MM.1S (cell line): Measurements from ENCODE around the gene NUBP2.

Source experiments
- DNase-seq: peaks from one replicate; pipeline ENCODE4 v3.0.0-alpha.2; 2015
- H2AFZ ChIP-seq: fragments of 300-600 bp; sonication (generic); 2 replicates; pipeline ENCODE4 v1.6.0; 2016; ENCODE audit warnings: antibody characterized with exemption, low read length
- H3F3A ChIP-seq: fragments of 300-600 bp; sonication (generic); 2 replicates; pipeline ENCODE4 v1.6.1; 2016; ENCODE audit warnings: mild to moderate bottlenecking, antibody characterized with exemption, low read length, moderate library complexity, mixed read lengths; ENCODE audit not compliant: insufficient read depth
- H3K27ac ChIP-seq: fragments of 300-600 bp; sonication (generic); 2 replicates; pipeline ENCODE4 v1.5.1; 2016; ENCODE audit warnings: mild to moderate bottlenecking, low read length
- H3K27me3 ChIP-seq: fragments of 300-600 bp; sonication (generic); replicated peaks from 2 replicates; pipeline ENCODE4 v1.6.0; 2016; ENCODE audit warnings: low read length; ENCODE audit not compliant: insufficient read depth
- H3K36me3 ChIP-seq: fragments of 300-600 bp; sonication (generic); replicated peaks from 2 replicates; pipeline ENCODE4 v1.6.1; 2016; ENCODE audit warnings: mild to moderate bottlenecking, low read length, mixed read lengths; ENCODE audit not compliant: insufficient read depth
- H3K4me1 ChIP-seq: fragments of 300-600 bp; sonication (generic); 2 replicates; pipeline ENCODE4 v1.6.1; 2016; ENCODE audit warnings: low read length, mixed read lengths
- H3K4me2 ChIP-seq: fragments of 300-600 bp; sonication (generic); 2 replicates; pipeline ENCODE4 v1.6.0; 2016; ENCODE audit warnings: low read depth, low read length
- H3K4me3 ChIP-seq: fragments of 300-600 bp; sonication (generic); 2 replicates; pipeline ENCODE4 v1.5.1; 2016; ENCODE audit warnings: low read length, mixed read lengths
- H3K79me2 ChIP-seq: fragments of 300-600 bp; sonication (generic); 2 replicates; pipeline ENCODE4 v1.6.1; 2016; ENCODE audit warnings: mixed run types, low read length, mixed read lengths
- H3K9ac ChIP-seq: fragments of 300-600 bp; sonication (generic); 2 replicates; pipeline ENCODE4 v1.6.1; 2016; ENCODE audit warnings: low read length, mixed read lengths
- H3K9me2 ChIP-seq: fragments of 300-600 bp; sonication (generic); replicated peaks from 2 replicates; pipeline ENCODE4 v1.6.1; 2016; ENCODE audit warnings: mild to moderate bottlenecking, low read length, mixed read lengths; ENCODE audit not compliant: insufficient read depth
- H3K9me3 ChIP-seq: fragments of 300-600 bp; sonication (generic); replicated peaks from 2 replicates; pipeline ENCODE4 v1.6.1; 2016; ENCODE audit warnings: mild to moderate bottlenecking, low read length, mixed read lengths; ENCODE audit not compliant: insufficient read depth
- H4K20me1 ChIP-seq: fragments of 300-600 bp; sonication (generic); 2 replicates; pipeline ENCODE4 v1.6.1; 2016; ENCODE audit warnings: mild to moderate bottlenecking, low read length, moderate library complexity, mixed read lengths; ENCODE audit not compliant: insufficient read depth
- EZH2 ChIP-seq: fragments of 300-600 bp; sonication (generic); optimal IDR thresholded peaks from 2 replicates; pipeline ENCODE3; 2017; ENCODE audit warnings: low read depth, mild to moderate bottlenecking, antibody characterized with exemption, low read length, mixed read lengths
- EZH2phosphoT487 ChIP-seq: fragments of 300-600 bp; sonication (generic); IDR thresholded peaks from 2 replicates; pipeline ENCODE4 v1.6.1; 2018; ENCODE audit warnings: antibody characterized with exemption, low read length
- TF ChIP-seq, protein P1 (sequence below): fragments of 300-600 bp; sonication (generic); IDR thresholded peaks from 2 replicates; pipeline ENCODE4 v1.5.1; 2016; ENCODE audit warnings: antibody characterized with exemption, low read length, mixed read lengths

Gene NUBP2

DNA sequence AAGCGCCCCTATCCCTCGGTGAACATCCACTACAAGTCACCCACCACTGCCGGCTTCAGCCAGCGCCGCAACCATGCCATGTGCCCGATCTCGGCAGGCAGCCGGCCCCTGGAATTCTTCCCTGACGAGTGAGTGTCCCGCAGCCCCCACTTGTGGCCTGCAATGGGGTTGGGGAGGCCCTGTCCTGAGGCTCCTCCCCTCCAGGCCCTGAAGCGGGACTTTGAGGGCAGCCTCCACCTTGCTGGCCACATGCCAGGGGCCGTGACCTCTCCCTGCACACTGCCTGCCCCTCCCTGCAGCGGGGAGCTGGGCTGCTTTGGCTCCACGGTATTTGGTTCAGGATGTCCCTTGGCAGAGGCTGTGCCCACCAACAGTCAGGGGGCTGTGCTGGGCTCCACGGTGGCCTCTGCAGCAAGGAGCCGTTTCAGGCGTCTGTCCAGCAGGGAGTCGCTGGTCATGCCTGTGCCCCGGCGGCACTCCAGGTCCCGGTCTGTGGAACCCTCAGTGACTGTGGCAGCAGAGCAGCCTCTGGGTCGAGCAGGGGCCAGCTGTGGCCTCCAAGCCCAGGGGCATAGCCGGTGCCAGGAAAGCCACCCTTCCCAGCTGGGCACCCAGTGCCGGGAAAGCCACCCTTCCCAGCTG is 19.8 kb upstream of the NUBP2 start:
- no peak for TF ChIP-seq EZH2
- no peak for TF ChIP-seq EZH2phosphoT487
- TF ChIP-seq, protein P1, sequence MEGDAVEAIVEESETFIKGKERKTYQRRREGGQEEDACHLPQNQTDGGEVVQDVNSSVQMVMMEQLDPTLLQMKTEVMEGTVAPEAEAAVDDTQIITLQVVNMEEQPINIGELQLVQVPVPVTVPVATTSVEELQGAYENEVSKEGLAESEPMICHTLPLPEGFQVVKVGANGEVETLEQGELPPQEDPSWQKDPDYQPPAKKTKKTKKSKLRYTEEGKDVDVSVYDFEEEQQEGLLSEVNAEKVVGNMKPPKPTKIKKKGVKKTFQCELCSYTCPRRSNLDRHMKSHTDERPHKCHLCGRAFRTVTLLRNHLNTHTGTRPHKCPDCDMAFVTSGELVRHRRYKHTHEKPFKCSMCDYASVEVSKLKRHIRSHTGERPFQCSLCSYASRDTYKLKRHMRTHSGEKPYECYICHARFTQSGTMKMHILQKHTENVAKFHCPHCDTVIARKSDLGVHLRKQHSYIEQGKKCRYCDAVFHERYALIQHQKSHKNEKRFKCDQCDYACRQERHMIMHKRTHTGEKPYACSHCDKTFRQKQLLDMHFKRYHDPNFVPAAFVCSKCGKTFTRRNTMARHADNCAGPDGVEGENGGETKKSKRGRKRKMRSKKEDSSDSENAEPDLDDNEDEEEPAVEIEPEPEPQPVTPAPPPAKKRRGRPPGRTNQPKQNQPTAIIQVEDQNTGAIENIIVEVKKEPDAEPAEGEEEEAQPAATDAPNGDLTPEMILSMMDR: no peak
- H3F3A ChIP-seq: no peaks in the 10 kb centered on the region
- H3K4me1 ChIP-seq: no peaks in the 10 kb centered on the region
- no peaks in the 10 kb centered on the region for H3K9me3 ChIP-seq
- H3K27ac ChIP-seq: no peak overlapping the region
- no peaks in the 10 kb centered on the region for H4K20me1 ChIP-seq
- no peak overlapping the region for H3K4me3 ChIP-seq
- no peak overlapping the region for H3K9ac ChIP-seq
- H3K36me3 ChIP-seq: no peaks in the 10 kb centered on the region
- H2AFZ ChIP-seq: no peak overlapping the region
- no peaks in the 10 kb centered on the region for H3K79me2 ChIP-seq
- no peaks in the 10 kb centered on the region for H3K27me3 ChIP-seq
- H3K4me2 ChIP-seq: no peak overlapping the region
- no peak for DNase-seq
- H3K9me2 ChIP-seq: no peaks in the 10 kb centered on the region

DNA sequence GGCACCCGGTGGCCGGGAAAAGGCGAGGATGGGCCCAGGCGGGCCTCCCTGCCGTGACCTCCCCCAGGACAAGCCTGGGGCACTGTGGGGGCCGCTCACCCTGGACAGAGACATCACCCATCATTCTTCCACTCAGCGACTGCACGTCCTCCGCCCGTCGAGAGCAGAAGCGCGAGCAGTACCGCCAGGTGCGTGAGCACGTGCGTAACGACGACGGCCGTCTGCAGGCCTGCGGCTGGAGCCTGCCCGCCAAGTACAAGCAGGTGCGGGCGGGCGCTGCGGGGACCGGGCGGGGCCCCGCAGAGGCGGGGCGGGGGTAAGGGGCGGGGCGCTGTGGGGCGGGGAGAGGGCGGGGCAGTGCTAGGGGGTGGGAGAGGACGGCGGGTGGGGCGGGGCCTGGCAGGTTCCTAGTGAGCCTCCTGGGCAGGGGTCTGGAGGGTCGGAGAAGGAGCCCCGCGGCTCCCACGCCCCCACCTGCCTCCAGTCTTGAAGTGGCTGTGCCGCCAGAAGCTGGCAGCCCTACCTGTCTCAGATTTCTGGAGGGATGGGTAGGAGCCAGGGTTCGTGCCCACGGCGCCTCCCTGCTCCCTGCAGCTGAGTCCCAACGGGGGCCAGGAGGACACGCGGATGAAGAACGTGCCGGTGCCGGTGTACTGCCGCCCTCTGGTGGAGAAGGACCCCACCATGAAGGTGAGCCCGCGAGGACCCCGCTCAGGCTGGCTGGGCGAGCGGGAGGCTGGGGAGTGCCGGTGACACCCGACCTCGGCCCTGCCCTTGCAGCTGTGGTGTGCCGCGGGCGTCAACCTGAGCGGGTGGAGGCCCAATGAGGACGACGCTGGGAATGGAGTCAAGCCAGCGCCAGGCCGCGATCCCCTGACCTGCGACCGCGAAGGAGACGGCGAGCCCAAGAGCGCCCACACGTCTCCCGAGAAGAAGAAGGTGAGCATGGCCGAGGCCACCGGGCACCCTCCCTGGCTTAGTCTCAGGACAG is 18.9 kb upstream of the NUBP2 start:
- Histone ChIP-seq H3K36me3 (no peaks in the 10 kb centered on the region), H3K27me3 (no peaks in the 10 kb centered on the region), H4K20me1 (no peaks in the 10 kb centered on the region), H3F3A (no peaks in the 10 kb centered on the region), H2AFZ (no peak overlapping the region), H3K9ac (no peak overlapping the region), H3K9me3 (no peaks in the 10 kb centered on the region), H3K27ac (no peak overlapping the region), H3K9me2 (no peaks in the 10 kb centered on the region), H3K4me3 (no peak overlapping the region), H3K4me1 (no peaks in the 10 kb centered on the region), H3K4me2 (no peak overlapping the region), H3K79me2 (no peaks in the 10 kb centered on the region)
- TF ChIP-seq EZH2phosphoT487 (no peak), EZH2 (no peak)
- TF ChIP-seq, protein P1: no peak
- no peak for DNase-seq

DNA sequence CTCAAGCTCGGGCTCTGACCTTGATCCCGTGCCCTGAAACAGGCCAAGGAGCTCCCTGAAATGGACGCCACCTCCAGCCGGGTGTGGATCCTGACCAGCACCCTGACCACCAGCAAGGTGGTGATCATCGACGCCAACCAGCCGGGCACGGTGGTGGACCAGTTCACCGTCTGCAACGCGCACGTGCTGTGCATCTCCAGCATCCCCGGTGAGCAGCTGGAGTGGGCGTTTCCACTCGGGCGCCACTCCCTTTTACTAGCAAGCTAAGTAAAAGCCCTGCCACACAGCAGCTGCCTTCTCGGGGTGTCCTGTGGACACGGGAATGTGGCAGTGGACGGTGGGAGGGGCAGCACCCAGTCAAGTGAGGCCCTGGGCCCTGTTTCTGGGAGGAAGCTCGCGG is 17.8 kb upstream of the NUBP2 start:
- H3K9me3 ChIP-seq: no peaks in the 10 kb centered on the region
- TF ChIP-seq, protein P1: no peak
- H3K79me2 ChIP-seq: no peaks in the 10 kb centered on the region
- no peak overlapping the region for H2AFZ ChIP-seq
- H3K4me1 ChIP-seq: no peaks in the 10 kb centered on the region
- DNase-seq: no peak
- no peak overlapping the region for H3K9ac ChIP-seq
- H3K36me3 ChIP-seq: no peaks in the 10 kb centered on the region
- no peak overlapping the region for H3K4me2 ChIP-seq
- no peak overlapping the region for H3K4me3 ChIP-seq
- H3K27ac ChIP-seq: no peak overlapping the region
- H3K27me3 ChIP-seq: no peaks in the 10 kb centered on the region
- H4K20me1 ChIP-seq: no peaks in the 10 kb centered on the region
- H3F3A ChIP-seq: no peaks in the 10 kb centered on the region
- no peaks in the 10 kb centered on the region for H3K9me2 ChIP-seq
